Posterior vena cava (tissue), 2 donors: ENCODE measurements around the gene ROCK2. TPM values are rescaled to one million over a fixed set of nuclear protein-coding genes. Genes with fewer than 3 reads are reported as not detected.
"Not testable (repeated sequence)": the region's sequence is repeated elsewhere in the genome, so short reads cannot be mapped to it uniquely, and the experiment has no call there.

Source experiments
- DNase-seq: peaks from one replicate; pipeline ENCODE4 v3.0.0-alpha.2; 2020; ENCODE audit warnings: low spot score
- intact Hi-C, 2 donors: fragments of 100-400 bp; cut with DNase I; formaldehyde crosslinking; loops; one replicate each; pipeline versions ENCODE4 v1.14.1 to v1.14.2; 2022 to 2023
- total RNA-seq, 2 donors: library from RNA; stranded (reverse); fragmentation: NEBNext Ultra II Directional; extraction: Animal tissue kit (Norgen Biotek cat#: 25700); gene quantifications; one replicate each; pipeline ENCODE4 v1.2.1, GENCODE V29; 2021
- donor health status: DM: yes; HTN: yes; CAD: no.
- donor health status: DM: yes; HTN: yes; CAD: no.

ROCK2 gene
- total RNA-seq, 2 donors from 2014 or later: 109 to 186 TPM

DNA sequence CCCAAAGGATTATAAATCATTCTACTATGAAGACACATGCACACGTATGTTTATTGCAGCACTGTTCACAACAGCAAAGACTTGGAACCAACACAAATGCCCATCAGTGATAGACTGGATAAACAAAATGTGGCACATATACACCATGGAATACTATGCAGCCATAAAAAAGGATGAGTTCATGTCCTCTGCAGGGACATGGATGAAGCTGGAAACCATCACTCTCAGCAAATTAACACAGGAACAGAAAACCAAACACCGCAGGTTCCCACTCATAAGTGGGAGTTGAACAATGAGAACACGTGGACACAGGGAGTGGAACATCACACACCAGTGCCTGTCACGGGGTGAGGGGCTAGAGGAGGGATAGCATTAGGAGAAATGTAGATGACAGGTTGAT is 92.0 kb downstream of the ROCK2 start:
- DNase-seq, intact Hi-C loops: not testable (repeated sequence)

DNA sequence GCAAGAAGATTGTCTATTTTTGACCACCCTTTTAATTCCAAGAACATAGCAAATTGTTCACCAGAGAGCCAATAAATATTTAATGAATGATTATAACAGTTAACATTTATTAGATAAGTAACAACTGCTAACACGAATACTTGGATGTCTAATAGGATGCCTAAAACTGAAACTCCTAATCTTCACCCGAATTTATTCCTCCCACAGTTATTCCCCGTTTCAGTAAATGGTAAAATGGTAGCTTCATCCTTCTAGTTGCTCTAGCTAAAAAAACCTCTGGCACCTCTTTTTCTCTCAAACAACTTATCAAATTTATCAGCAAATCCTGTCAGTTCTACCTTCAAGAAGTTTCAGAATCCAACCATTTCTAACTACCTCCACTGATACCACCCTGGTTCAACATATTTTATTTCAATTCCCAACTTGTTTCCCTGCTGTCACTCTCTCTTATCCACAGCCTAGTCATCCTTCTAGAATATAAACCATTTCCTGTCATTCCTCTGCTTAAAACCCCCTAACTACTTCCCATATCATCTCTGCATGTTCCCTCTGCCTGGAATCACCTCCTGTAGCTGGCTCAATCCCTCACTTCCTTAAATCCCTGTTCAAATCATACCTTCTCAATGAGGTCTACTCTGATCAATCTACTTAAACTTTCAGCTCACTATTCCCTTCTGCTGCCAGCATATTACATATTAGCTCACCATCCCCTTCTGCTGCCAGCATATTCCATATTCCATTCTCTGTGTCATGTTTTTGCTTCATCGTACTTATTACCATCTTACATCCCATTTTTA is 93.8 kb downstream of the ROCK2 start:
- intact Hi-C loops: no loop called here
- no peak for DNase-seq

DNA sequence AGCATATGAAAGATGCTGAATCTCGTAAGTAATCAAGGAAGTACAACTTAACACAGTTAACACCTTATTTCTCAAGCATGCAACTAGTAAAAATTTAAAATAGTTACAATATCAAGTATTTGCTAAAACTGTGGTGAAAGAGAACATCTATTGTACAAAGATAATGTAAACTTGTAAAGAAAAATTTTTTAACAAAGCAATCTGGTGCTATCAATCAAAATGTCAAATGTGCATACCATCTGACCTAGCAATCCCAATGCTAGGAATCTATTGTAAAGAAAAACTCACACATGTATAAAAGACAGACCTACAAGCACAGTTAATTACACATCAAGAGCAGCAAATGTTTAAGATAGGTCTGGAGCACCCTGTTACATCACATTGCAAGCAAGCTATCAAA is 99.1 kb downstream of the ROCK2 start:
- no peak for DNase-seq
- intact Hi-C loops: loop anchor here in 1 of 2 donors (10.0 kb wide), 1 partner anchor 169 kb away; no protein-coding TSS in a partner anchor

DNA sequence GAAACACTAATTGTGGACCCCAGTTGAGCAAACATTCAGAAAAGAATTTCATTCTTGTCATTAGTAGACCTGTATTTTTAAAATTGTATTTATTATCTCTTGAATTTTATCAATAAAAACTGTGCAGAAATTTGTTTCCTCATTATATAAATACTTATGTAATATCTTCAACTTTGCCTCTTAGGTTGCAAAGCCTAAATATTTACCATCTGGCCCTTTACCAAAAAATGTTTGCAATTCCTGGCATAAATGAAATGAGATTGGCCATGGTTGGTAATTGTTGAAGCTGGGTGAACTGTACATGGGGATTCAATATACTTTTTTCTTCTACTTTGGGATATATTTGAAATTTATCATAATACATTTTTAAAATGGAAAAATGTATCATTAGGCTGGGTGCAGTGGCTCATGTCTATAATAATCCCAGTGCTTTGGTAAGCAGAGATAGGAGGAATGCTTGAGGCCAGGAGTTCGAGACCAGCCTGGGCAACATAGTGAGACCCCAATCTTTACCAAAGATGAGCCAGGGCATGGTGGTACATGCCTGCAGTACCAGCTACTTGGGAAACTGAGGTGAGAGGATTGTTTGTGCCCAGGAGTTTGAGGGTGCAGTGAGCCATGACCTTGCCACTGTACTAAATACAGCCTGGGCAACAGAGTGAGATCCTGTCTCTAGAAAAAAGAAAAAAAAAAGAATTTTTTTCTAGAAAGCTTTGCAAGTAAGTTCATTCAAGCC is 100.2 kb downstream of the ROCK2 start:
- DNase-seq: no peak
- intact Hi-C loops: loop anchor here in 1 of 2 donors (10.0 kb wide), 1 partner anchor 171 kb away; no protein-coding TSS in a partner anchor

DNA sequence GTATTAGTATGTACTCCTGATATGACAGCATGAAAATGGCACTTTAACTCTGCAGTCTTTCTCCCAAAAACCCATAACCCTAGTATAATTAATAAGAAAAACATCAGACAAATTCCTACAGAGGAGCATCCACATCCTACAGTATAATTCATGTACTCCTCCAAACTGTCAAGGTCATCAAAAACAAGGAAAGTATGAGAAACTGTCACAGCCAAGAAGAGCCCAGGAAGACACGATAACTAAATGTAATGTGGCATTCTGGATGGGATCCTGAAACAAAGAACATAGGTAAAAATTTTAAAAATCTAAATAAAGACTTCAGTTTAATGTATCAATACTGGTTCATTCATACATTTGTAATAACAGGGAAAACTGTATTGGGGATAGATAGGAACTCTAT is 100.9 kb downstream of the ROCK2 start:
- intact Hi-C loops: loop anchor here in 1 of 2 donors (10.0 kb wide), 1 partner anchor 171 kb away; no protein-coding TSS in a partner anchor
- DNase-seq: no peak

DNA sequence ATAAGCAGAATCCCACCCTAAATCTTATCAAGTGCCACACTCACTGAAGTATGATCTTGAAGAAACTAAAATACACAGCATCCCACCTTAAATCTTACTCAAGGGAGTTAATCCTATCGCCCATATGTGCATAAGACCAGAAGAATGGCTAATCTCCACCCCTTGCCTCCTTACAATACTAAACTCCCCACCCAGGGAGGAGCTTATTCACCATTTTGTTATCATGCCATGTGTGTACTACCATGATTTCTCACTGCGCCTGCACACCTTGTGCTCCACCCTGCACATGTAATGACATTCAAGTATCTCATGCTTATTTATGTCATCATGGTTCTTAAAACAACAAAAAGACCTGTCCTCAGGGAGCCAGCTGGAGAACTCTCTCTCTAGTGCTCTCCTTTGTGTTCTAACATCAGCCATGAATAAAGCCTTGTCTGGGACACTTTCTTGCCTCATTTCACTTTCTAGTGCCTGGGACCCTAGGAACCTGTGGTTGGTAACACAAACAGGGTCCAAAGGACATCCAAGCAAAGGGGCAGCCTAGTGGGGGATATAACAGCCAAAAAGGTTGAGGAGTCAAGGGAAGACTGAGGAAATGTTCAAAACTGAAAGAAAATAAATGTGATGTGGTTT is 101.8 kb downstream of the ROCK2 start:
- no peak for DNase-seq
- intact Hi-C loops: loop anchor here in 1 of 2 donors (10.0 kb wide), 1 partner anchor 172 kb away; no protein-coding TSS in a partner anchor

DNA sequence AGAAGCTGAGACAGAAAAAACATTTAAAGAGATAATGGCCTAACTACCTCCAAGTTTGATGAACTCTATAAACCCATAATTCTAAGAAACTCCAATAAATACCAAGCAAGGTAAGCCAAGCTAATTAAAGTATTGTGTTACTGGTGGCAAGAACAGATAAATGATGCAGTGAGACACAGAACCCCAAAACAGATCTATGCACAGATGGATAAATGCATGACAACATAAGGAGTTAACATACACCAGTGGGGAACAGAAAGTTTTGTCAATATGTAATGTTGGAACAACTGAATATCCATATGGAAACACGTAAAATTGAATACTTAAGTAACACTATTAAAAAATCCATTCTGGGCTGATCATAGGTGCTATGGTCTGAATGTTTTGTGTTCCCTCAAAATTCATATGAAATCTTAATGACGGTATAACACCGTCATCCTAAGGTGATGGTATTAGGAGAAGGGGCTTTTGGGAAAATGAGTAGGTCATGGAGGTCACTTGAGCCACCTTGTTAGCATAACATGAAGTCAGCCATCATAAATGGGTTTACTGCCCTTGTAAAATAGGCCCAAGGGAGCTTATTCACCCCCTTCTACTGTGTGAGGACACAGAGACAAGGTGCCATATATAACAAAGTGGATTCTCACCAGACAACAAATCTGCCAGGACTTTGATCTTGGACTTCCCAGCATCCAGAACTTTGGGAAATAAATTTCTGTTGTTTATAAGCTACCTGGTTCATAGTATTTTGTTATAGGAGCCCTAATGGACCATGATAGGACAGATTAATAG is 102.8 kb downstream of the ROCK2 start:
- DNase-seq: no peak
- intact Hi-C loops: loop anchor here in 1 of 2 donors (10.0 kb wide), 1 partner anchor 173 kb away; no protein-coding TSS in a partner anchor

DNA sequence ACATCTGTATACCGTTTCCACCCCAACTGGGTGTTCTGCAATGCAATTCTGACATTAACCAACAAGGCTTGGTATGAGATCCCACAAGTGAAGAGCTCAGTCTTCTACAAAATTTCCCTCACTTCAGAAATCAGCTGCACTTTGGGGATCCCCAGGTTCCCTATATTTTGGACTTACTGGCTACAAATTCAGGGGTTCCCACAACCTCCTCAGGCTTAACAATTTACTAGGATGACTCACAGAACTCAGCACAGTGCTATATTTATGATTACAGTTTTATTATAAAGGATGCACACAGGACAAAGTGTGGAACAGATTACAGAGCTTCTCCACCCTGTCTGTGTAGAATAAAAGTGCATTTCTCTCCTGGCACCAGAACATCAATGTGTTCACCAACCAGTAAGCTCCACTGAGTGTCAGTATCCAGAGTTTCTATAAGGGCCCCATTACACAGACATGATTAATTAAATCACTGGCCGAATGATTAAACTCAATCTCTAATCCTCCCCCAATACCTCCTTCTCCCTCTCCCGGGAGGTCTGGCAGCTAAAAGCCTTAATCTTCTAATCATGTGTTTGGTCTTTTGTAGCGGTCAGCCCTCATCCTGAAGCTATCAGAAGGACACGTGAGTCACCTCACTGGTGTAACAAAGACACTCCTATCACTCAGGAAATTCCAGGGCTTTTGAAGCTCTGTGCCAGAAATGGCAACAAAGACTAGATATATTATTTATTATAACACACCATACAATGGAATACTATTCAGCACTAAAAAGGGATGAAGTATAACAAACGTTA is 104.6 kb downstream of the ROCK2 start:
- intact Hi-C loops: loop anchor here in 1 of 2 donors (10.0 kb wide), 2 partner anchors 105 to 175 kb away; partner anchors contain the start of gene ROCK2
- no peak for DNase-seq

DNA sequence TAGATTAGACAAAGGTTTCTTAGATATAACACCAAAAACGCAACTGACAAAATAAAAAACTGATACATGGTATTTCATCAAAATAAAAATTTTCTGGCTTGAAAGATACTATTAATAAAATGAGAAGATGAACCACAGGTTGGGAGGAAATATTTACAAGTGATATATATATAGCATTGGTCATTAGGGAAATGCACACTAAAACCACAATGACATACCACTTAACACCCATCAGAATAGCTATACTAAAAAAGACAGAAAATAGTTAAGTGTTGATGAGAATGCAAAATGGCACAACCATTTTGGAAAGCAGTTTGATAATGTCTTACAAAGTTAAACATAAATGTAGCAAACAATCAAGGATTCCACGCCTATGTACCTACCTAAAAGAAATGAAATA is 105.3 kb downstream of the ROCK2 start:
- intact Hi-C loops: loop anchor here in 1 of 2 donors (10.0 kb wide), 1 partner anchor 106 kb away; the partner anchor contains the start of gene ROCK2

DNA sequence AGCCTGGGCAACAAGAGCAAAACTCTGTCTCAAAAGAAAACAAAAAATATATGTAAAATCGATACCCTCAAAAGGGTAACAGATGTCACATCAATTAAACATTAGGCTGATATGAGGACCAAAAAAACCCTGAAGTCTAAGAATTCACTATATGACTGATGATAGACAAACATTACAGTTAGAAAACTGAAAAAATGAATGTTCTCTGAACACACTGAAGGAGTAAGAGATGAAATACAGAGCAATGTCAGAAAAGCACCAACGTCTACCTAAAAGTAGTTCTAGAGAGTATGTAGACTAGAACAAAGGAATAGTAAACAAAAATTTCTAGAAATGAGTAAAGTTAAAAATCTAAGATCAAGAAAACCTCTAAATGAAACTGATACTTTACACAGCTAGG is 107.3 kb downstream of the ROCK2 start:
- no peak for DNase-seq
- intact Hi-C loops: loop anchor here in 1 of 2 donors (10.0 kb wide), 1 partner anchor 108 kb away; the partner anchor contains the start of gene ROCK2

More for the DNA sequence above, 105.3 kb downstream of the ROCK2 start:
- no peak for DNase-seq

DNA sequence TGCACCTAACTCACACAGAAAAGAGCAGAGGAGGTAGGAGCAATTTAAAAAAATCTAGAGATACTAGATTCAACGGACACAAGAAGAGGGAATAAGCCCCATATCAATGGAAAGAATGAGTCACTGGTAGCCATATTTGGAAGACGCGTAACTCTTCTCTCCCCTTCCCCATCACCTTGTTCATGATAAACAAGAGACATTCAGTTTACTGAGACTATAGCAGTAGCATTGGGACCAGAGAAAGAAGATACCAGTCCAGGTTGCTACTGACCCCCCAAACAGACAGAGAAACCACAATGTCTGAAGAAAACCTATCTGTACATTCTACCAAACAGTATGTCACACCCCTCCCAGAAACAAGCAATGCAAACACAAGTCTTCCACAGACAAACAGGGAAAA is 108.1 kb downstream of the ROCK2 start:
- intact Hi-C loops: loop anchor here in 1 of 2 donors (10.0 kb wide), 1 partner anchor 108 kb away; the partner anchor contains the start of gene ROCK2
- DNase-seq: no peak

DNA sequence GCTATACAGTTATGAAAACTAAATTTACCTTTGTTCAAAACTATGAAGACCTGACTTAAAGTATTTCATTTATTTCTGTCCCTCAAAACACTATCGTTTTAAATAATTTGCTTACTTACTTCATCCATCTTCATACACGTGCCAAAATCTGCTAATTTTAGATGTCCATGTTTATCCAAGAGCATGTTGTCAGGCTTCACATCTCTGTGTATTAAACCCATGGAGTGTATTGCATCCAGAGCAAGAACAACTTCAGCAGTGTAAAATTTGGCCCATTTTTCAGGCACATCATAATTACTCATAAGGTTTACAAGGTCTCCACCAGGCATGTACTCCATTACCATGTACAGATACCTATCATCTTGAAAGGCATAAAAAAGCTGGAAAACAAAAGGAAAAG is 108.9 kb downstream of the ROCK2 start:
- intact Hi-C loops: loop anchor here in 1 of 2 donors (10.0 kb wide), 1 partner anchor 109 kb away; the partner anchor contains the start of gene ROCK2

DNA sequence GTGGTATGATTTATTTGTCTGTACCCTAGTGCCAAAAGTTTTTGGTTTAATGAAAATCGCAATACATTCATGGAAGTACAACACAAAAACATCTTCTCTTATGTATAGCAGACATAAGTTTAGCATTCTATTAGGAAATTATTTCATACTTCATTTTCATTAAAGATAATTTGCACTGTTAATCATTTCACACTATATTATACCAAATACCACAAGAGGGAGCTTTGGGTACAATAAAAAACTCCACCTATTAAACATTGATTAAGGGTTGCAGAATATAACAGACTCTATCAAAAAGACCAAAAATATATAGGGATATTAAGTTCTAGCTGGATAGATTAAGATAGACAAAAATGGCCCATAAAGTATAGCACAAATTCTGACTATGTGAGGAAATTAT is 110.1 kb downstream of the ROCK2 start:
- DNase-seq: no peak
- intact Hi-C loops: loop anchor here in 1 of 2 donors (10.0 kb wide), 1 partner anchor 110 kb away; the partner anchor contains the start of gene ROCK2

More for the DNA sequence above, 108.9 kb downstream of the ROCK2 start:
- DNase-seq: no peak

DNA sequence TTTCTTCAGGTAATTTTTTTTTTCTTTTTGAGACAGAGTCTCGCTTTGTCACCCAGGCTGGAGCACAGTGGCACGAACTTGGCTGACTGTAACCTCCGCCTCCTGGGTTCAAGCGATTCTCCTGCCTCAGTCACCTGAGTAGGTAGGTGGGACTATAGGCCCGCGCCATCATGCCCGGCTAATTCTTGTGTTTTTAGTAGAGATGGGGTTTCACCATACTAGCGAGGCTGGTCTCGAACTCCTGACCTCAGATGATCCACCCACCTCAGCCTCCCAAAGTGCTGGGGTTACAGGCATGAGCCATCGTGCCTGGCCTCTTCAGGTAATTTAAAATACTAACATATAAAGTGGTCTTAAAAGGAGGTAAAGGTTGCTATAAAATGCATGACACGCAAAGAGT is 113.2 kb downstream of the ROCK2 start:
- not testable (repeated sequence) for DNase-seq
- intact Hi-C loops: loop anchor here in 1 of 2 donors (10.0 kb wide), 1 partner anchor 114 kb away; the partner anchor contains the start of gene ROCK2

DNA sequence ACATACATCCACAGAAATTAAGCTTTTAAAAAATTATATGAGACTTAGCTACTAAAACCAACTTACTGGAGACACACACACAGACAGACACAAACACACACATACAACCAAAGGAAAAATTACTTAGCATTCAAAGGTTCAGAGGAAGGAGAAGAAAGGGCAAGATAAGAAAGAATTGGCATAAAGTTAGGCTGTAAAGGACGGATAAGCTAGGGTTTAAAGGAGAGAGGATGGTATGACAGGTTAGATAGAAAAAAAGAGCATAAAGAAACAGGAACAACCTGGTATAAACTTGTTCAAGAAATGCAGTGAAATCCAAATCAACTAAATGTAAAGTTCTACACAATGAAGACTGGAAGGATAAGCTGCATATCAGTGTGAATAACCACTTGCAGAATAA is 115.7 kb downstream of the ROCK2 start:
- intact Hi-C loops: no loop called here
- DNase-seq: no peak

DNA sequence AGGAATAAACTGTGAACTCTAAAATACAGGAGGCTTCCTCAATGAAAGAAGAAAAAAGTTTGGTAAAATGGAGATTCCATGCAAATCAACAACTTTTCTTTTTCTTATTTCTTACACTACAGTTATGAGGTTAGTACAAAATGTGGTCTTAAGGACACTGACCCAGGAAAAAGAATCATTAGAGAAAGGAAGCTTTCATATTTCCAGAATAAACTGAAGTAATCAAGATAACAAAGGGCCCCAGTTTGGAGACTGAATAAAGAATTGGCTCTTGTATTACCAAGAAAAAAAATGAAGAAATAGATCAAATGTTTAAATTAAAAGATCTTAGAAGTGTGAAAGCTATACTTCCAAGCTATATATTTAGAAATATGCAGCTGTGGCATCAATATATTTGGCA is 116.8 kb downstream of the ROCK2 start:
- intact Hi-C loops: no loop called here
- no peak for DNase-seq

DNA sequence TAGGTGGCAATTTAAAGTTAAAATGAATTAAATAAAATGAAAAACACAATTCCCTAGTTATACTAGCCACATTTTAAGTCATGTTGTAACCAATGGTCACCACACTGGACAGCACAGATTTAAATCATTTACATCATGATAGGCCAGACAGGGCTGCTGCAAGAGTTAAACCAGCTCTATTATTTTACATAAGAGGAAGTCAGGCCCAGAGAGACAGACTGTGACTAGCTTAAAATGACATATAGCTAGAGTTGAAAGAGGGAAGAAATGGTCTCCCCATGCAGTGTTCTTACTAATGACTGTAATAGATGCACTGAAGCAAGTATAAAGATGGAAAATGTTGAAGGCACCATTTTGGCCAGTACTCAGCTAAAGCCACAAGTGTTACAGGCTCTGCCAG is 119.5 kb downstream of the ROCK2 start:
- DNase-seq: no peak
- intact Hi-C loops: no loop called here

DNA sequence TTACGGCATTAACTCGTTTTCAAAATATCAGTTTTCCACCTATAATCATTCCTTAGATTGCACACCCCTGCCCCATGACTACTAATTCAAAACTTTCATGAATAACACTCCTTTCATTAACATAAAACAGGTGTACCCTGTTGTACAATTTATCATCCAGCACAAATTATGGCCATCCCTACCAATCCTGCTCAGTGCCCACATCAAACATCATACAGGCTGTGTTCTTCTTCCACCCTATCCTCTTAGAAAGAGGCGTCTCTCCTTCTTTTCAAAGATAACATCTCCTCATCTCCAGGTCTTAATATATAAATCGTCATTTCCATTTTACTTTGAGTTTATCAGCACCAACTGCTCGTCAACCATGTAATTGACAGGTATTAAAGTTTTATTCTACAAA is 121.6 kb downstream of the ROCK2 start:
- intact Hi-C loops: no loop called here
- no peak for DNase-seq
